HG03571 (cell line): ENCODE data around the gene EDNRA.
"Not testable (repeated sequence)": the region's sequence is repeated elsewhere in the genome, so short reads cannot be mapped to it uniquely, and the experiment has no call there.

Experiments
- ATAC-seq: cut with Tn5 transposase; IDR thresholded peaks from one replicate; pipeline ENCODE4 v1.9.1; 2021; ENCODE audit not compliant: unreplicated experiment

Gene EDNRA

GRCh38 chr4:147480891-147481576 is at the start of gene EDNRA:
Gene EDNRA, plus strand, starts transcription at chr4:147481097. Its CDS starts 4,585 bp downstream, at chr4:147485682.
- ATAC-seq = no peak

GRCh38 chr4:147434370-147434769 is 46.5 kb upstream of the EDNRA start:
- ATAC-seq = not testable (repeated sequence)

DNA sequence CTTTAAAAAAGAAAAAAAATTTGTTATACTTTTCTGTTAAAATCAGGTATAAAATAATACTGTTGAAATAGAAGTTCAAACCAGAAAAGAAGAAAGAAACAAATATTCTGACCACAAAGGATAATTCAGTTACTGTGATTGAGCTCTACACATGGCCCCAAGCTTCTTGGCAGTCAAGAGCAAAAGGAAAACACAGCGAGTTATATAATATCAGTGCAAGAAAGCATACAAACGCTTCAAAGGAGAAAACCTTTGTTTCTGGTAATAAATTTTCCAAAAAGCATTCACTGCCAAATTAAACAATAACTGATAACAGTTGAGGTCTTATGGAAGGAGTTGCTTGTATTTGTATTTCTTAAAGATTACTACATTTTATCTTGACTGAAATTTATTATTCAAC is 40.5 kb upstream of the EDNRA start:
- ATAC-seq = no peak

- ATAC-seq = no peak
Measured at GRCh38 chr4:147447786-147448185, 33.1 kb upstream of the EDNRA start.

- no peak for ATAC-seq
Measured at GRCh38 chr4:147453561-147454141, 27.2 kb upstream of the EDNRA start.

DNA sequence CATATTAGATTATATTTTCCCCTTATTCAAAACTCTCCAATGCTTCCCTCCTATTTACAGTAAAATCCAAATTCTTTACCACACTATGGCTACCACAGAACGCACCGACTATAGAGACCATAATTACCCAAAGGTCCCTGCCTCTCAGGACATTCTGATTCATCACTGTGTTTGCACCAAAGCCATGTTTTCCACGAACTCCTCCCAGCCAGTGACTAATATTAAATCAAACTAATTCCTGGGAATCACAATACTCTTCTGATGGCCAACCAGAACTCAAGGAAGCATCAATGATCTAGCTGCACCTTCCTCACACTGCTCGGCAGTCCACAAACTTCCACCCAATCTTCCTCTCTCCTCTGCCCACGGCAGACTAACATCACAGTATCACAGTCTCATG is 24.2 kb upstream of the EDNRA start:
- no peak for ATAC-seq

GRCh38 chr4:147461161-147461560 is 19.7 kb upstream of the EDNRA start:
- ATAC-seq = no peak

- ATAC-seq = no peak
Measured at GRCh38 chr4:147463065-147463464, 17.8 kb upstream of the EDNRA start.

GRCh38 chr4:147465461-147465860 is 15.4 kb upstream of the EDNRA start:
- ATAC-seq = no peak

DNA sequence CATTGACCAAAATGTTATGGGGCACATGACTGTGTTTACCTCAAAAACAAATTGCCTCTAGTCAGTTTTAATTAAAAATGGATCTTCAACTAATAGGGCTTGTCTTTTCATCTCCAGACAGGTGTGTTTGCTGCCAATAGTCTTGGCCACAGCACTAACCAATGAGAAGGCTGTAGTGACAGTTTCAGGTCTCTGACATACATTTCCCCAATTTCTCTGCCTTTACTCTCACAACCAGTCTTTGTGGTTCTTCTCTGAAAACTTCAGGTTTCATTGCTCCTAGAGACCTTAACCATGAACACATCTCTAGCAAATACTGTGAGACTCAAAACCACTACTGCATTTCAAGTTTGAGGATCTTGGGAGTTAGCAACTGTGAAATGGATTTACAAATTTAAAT is 3.5 kb upstream of the EDNRA start:
- ATAC-seq = no peak

DNA sequence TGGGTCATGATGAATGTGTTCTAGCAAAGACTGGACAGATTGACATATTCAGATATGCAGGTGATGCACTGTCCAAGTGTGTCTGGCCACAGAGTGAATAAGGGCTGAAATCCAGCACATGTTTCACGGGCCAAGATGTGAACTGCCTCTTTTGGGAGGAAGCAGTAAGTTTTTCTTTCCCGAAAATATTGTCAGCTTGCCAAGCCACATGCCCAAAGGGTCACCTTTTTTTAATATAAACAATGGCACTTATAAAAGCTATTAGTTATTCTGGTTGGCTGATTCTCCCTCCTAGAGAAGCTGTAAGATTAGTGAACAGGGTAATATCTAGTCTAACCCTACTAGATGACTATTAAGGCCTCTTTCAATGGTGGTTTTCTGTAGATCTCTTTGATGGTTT is 1.5 kb upstream of the EDNRA start:
- no peak for ATAC-seq

DNA sequence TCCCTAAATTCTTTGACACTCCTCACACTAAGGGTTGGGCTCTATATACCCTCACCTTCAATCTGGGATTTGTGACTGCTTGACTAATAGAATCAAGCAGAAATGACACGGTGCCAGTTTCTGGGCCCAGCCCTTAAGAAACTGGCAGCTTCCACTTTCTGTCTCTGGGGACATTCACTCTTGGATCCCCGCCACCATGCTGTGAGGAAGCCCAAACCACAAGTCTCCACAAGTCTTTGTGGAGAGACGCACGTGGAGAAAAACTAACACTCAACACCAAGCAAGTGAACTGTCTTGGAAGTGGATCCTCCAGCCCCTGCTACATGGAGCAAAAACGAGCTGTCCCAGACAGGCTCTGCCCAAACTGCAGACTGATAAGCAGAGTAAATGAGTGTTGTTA is 1.1 kb upstream of the EDNRA start:
- no peak for ATAC-seq

- no peak for ATAC-seq
Measured at GRCh38 chr4:147480502-147480890, 401 bp upstream of the EDNRA start.

DNA sequence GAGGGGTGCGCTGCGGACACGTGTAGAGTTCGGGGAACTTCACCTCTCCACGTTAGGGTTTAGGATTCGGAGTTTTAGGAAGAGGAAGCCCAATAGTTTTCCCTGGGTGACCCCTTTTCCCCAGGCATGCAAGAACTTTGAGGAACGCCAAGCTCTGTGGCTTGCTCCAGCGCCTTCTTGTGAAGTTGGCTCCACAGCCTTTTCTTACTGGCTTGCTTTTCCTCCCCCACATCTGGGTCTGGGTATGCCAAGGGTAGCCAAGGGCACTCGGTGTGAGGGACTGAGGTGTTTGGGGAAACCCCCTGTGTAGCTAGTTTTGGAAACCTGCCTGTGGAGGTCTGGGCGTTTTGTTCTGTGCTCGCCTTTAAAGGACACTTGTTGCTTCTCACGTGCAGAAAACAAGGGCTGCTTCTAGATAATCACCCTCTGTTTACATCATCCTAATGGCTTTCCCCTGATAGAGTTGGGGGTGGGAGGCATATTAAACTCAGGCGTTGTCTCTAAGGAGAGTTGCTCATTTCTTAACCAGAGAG is 746 bp downstream of the EDNRA start:
- no peak for ATAC-seq

GRCh38 chr4:147482281-147482680 is 1.4 kb downstream of the EDNRA start:
- no peak for ATAC-seq

GRCh38 chr4:147485167-147485566 is 4.3 kb downstream of the EDNRA start:
- ATAC-seq = no peak

DNA sequence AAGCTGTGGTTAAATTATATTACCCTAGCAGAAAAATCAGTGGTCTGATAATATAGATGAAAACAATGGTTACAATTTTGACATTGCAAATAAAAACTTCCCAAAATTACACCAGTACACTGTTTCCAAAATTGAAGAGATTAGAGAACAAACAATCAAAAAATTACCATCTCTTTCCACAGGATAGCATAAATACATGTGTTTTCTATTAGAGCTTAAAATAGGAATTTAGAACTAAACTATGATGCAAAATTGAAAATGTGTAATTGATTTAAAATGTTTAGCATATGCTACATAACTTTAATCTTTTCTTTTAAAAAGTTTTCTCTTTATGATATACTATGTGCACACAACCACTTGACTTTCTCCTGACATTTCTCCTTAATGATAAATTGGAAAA is 6.7 kb downstream of the EDNRA start:
- no peak for ATAC-seq

GRCh38 chr4:147488556-147488955 is 7.7 kb downstream of the EDNRA start:
- ATAC-seq = no peak

DNA sequence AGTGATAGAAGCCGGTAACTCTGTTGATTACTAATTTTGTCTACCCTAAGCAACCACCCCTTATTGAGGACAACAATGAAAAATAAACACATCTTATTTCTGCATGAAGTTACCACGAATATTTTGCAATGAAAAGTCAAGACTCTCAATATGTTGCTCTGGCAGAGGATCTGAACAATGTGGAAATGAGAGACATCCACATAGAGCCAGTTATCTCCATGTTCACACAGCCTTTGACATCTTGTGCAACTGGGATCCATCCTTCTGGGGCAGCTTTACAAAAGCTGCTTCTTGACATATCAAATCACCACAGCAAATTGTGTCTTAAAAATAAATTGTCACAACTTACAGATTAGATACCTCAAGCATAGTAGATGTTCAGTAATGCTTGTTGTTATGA is 10.2 kb downstream of the EDNRA start:
- no peak for ATAC-seq

- no peak for ATAC-seq
Measured at GRCh38 chr4:147492306-147492705, 11.4 kb downstream of the EDNRA start.

- ATAC-seq = no peak
Measured at GRCh38 chr4:147492761-147493160, 11.9 kb downstream of the EDNRA start.

- no peak for ATAC-seq
Measured at GRCh38 chr4:147493307-147493706, 12.4 kb downstream of the EDNRA start.

DNA sequence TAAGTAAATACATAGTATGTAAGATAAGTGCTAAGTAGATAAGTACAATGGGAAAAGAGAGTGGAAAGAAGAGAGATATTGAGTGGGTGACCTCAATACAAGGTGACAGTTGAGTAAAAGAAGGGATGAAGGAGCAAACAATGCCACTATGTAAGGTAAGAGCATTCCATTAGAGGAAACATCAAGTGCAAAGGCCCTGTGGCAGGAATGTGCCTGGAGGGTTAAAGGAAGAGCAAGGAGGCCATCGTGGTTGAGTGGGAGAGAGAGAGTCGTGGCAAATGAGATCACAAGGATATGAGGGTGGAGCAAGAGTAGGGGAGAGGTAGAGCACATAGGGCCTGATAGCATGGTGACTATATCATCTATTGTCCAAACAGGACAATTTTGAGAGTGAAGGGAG is 13.4 kb downstream of the EDNRA start:
- no peak for ATAC-seq
